SJSA1 (cell line): ENCODE results near the gene TMEM132E. TPM values are rescaled to one million over a fixed set of nuclear protein-coding genes. Genes with fewer than 3 reads are reported as not detected.

Experiments
- DNase-seq, 2 experiments: peaks; one replicate each; pipeline ENCODE4 v3.0.0-alpha.2; 2015 to 2020; ENCODE audit warnings: low spot score in 2 of 2, low read depth in 1 of 2
- H3K27ac ChIP-seq: fragments of 250-450 bp; sonication (Bioruptor Pico); 2 replicates; pipeline ENCODE4 v1.5.1; 2020; ENCODE audit warnings: mild to moderate bottlenecking, moderate library complexity
- H3K27me3 ChIP-seq: fragments of 250-450 bp; sonication (Bioruptor Pico); replicated peaks from 2 replicates; pipeline ENCODE4 v1.5.1; 2020; ENCODE audit warnings: mild to moderate bottlenecking, moderate library complexity
- H3K36me3 ChIP-seq: fragments of 250-450 bp; sonication (Bioruptor Pico); 2 replicates; pipeline ENCODE4 v1.5.1; 2020; ENCODE audit warnings: mild to moderate bottlenecking
- H3K4me1 ChIP-seq: fragments of 250-450 bp; sonication (Bioruptor Pico); replicated peaks from 2 replicates; pipeline ENCODE4 v1.6.1; 2021; ENCODE audit warnings: mild to moderate bottlenecking
- H3K4me3 ChIP-seq: fragments of 250-450 bp; sonication (Bioruptor Pico); 2 replicates; pipeline ENCODE4 v1.5.1; 2020; ENCODE audit warnings: mild to moderate bottlenecking
- H3K9me3 ChIP-seq: fragments of 250-450 bp; sonication (Bioruptor Pico); replicated peaks from 2 replicates; pipeline ENCODE4 v1.5.1; 2020; ENCODE audit warnings: mild to moderate bottlenecking
- total RNA-seq: library from RNA; depleted of rRNA; stranded (reverse); fragments of >200 nt; shearing (Covaris generic); gene quantifications from 2 replicates; pipeline ENCODE4 v1.2.3, GENCODE V29; 2014

The TMEM132E gene
- total RNA-seq, 1 experiment from 2014 or later, result 0.03 TPM

DNA sequence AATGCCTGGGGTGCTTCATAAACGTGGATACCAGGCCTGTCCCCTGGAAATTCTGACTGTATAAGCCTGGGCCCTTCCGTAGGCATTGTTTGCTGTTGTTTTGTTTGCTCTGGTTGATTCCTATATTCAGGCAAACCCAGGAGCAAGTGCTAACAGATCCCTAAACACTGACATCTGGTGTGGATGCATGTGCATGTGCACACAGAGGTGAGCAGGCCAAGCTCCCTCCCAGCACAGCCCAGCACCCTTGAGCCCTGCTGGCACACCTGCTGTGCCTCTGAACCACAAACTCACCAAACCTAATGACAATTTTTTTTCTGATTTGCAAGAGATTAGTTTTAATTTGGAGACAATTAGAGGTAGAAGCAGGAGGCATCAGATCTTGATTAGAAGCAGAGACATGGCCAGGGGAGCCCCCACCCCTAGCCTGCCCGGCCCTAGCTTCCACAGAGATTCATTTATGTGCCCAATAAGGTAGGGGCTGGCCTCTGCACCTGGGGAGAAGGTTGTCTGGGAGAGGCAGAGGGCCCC lies 40.4 kb downstream of the TMEM132E start:
- Histone ChIP-seq H3K4me1 (no peaks in the 10 kb centered on the region), H3K27me3 (peaks cover 15% of the 10 kb centered on the region; the same call in 1 of the 2 replicates), H3K27ac (no peak overlapping the region), H3K4me3 (no peak overlapping the region), H3K36me3 (no peaks in the 10 kb centered on the region), H3K9me3 (no peaks in the 10 kb centered on the region)
- DNase-seq, result no peak

DNA sequence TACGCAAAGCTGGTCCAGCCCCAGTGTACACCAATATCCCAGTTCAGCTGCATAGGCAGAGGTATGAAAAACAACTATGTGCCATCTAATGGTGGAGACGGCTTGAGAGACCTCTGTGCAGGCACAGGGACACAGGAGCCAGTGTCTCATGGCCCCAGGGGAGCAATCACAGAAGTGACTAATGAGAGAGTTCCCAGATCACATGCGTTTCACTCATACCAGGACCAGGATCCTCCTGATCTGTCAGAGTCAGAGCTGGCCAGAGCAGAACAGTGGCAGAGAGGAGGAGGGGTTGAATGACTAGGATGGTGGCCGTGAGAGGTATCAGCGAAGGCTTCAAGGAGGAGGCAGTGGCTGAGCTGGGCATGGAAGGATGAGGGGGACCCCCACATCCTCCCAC lies 41.1 kb downstream of the TMEM132E start:
- peaks cover 15% of the 10 kb centered on the region; the same call in 1 of the 2 replicates for H3K27me3 ChIP-seq
- DNase-seq, result no peak
- H3K4me3 ChIP-seq, result no peak overlapping the region
- no peaks in the 10 kb centered on the region for H3K4me1 ChIP-seq
- no peaks in the 10 kb centered on the region for H3K9me3 ChIP-seq
- no peaks in the 10 kb centered on the region for H3K36me3 ChIP-seq
- H3K27ac ChIP-seq, result no peak overlapping the region

DNA sequence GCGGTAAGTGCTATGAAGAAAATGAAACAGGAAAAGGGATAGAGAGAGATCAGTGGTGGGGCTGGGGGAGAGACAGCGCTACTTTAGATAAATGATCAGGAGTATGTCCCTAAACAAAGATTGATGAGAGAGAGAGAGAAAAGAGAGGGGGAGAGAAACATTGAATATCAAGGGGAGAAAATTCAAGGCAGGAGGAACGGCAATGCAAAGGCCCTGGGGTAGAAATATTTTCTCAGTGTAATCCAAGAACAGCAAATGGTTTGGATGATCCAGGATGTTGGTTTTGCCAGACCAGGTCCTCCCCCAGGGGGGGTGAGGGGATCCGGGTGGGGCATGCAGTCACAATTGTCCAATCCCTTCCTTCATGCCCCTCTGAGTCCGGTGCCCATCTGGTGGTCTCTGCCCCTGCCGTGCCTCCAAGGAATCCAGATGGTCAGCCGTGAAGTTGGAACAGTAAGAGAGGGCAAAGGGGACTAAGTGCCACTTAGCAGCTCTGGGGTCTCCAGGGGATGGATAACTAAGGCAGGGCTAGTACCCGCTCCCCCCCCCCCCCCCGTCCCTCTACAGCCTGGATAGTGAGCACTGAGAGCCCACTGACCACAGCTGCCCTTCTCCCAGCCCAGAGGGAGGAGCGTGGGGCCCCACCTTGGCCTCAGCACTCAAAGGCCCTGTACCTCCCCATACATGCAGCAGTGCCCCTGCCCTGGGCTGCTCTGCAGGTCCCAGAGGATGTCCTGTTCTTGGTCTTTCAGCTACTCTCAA lies 43.7 kb downstream of the TMEM132E start:
- H3K27ac ChIP-seq, result no peak overlapping the region
- H3K4me1 ChIP-seq, result no peaks in the 10 kb centered on the region

DNA sequence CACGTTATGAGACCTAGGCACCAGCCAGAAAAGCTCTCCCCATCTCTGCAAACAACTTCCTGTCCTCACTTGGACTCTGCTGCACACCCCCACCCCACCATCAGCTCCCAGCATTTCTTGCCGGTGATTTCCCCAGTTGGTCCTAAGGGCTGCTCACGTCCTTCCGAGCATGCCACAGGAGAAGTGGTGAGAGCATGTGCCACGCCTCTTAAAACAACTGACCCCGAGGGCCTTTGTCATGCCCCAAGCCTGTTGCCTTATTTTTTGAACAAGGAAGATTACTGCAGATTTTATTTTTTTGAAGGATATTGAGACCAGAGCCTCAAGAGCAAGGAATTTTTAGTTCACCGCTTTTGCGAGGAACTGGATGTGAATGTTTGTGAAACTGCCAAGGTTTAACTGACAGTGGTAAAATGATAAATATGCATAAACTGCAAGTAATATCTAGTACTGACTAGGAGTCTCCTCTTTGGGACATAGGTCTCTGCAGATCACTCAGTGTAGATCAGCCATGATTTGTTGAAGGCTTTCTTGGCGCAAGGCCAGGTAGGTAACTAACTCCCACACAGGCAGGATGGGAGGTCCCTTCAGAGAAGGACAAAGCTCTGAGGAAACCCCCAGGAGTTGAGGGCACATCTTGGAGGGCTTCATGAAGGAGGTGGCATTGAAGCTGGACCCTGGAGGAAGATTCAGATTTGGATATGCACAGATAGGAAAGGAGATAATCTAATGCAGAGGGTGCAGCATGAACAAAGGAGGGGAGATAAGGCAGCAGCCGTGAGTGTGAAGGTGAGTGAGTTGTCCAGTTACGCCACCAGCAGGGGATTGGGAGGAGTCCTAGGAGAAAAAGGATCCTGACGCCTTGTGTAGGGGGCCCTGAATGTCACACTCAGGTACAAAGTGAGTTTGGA lies 44.7 kb downstream of the TMEM132E start:
- no peaks in the 10 kb centered on the region for H3K36me3 ChIP-seq
- no peak overlapping the region for H3K4me3 ChIP-seq
- no peak for DNase-seq
- no peak overlapping the region for H3K27ac ChIP-seq
- no peaks in the 10 kb centered on the region for H3K4me1 ChIP-seq
- peaks cover 16% of the 10 kb centered on the region for H3K27me3 ChIP-seq
- H3K9me3 ChIP-seq, result no peaks in the 10 kb centered on the region

More for the DNA sequence above, 43.7 kb downstream of the TMEM132E start:
- no peak for DNase-seq
- Histone ChIP-seq H3K9me3 (no peaks in the 10 kb centered on the region), H3K27me3 (peaks cover 13% of the 10 kb centered on the region), H3K36me3 (no peaks in the 10 kb centered on the region), H3K4me3 (no peak overlapping the region)

DNA sequence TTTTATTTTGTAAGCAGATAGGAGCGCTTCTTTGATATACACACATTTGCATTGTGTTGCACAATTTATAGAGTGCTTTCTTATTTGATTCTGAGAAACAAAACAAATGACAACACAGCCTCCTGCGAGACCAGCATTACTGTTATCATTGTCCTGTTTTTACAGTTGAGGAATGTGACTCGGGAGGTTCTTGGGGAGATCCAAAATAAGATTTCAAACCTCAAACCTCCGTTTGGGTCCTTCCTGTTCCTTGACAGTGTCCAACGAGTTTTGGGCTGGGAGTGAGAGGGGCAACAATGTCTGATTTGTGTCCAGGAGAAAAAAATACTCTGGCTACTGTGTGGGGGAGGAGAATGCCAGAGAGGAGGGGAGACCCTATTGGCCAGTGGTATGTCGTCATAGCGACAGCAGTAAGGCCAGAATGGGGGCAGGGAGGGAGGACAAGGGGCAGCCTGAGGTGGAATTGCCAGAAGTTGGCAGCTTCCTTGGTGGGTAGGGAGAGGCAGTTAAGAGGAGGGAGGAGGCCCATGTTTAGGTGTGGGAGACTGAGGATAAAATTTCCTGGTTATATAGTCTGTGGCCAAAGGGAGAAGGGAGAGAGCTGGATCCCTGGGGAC lies 45.5 kb downstream of the TMEM132E start:
- Histone ChIP-seq H3K9me3 (no peaks in the 10 kb centered on the region), H3K4me3 (no peak overlapping the region), H3K4me1 (no peaks in the 10 kb centered on the region), H3K36me3 (no peaks in the 10 kb centered on the region), H3K27ac (no peak overlapping the region), H3K27me3 (peaks cover 16% of the 10 kb centered on the region)
- DNase-seq, result no peak

DNA sequence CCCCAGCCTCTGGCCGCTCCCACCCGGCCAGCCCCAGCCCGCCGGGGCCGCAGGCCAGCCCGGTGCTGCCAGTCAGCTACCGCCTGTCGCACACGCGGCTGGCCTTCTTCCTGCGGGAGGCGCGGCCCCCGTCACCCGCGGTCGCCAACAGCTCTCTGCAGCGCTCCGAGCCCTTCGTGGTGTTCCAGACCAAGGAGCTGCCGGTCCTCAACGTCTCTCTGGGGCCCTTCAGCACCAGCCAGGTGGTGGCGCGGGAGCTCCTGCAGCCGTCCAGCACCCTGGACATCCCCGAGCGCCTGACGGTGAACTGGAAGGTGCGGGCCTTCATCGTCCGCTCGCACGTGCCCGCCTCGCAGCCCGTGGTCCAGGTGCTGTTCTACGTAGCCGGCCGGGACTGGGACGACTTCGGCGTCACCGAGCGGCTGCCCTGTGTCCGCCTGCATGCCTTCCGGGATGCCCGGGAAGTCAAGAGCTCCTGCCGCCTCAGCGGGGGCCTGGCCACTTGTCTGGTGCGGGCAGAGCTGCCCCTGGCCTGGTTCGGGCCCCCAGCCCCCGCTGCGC lies 46.8 kb downstream of the TMEM132E start:
- no peak overlapping the region for H3K27ac ChIP-seq
- no peak for DNase-seq
- H3K36me3 ChIP-seq, result no peaks in the 10 kb centered on the region
- H3K4me1 ChIP-seq, result no peaks in the 10 kb centered on the region
- no peaks in the 10 kb centered on the region for H3K9me3 ChIP-seq
- peaks cover 16% of the 10 kb centered on the region for H3K27me3 ChIP-seq
- no peak overlapping the region for H3K4me3 ChIP-seq

DNA sequence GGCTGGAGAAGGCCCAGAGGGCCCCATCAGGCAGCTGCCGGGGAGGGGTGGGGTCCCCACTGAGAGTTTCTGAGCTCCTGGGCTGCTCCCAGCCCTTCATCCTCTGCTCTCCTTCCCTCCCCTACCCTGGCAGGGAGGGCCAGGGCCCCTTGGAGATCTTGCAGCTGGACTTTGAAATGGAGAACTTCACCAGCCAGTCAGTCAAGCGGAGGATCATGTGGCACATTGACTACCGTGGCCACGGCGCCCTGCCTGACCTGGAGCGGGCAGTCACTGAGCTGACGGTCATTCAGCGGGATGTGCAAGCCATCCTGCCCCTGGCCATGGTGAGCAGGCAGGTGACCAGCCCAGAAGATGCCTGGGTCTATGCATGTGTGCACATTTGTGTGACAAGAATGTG lies 49.5 kb downstream of the TMEM132E start:
- Histone ChIP-seq H3K4me3 (no peak overlapping the region), H3K9me3 (no peaks in the 10 kb centered on the region), H3K4me1 (no peaks in the 10 kb centered on the region), H3K27me3 (peaks cover 14% of the 10 kb centered on the region), H3K27ac (no peak overlapping the region), H3K36me3 (no peaks in the 10 kb centered on the region)
- DNase-seq, result no peak

DNA sequence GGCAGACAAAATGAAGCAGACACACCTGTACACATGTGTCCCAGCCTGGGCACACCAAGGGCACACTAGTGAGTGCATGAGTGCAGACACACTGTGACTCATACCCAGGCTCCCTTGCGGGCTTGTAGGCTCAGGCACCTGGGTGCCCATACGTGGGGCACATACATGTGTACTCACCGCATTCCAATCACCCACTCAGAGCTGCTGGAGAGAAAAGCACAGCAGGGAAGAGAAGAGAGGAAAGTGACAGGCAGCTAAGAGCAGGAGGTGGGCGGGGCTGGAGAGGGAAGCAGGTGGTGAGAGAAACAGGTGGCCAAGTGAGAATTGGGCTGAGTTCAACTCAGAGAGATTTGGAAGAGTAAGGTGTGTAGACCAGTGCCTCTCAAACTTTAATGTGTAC lies 54.0 kb downstream of the TMEM132E start:
- Histone ChIP-seq H3K27me3 (peaks cover 9% of the 10 kb centered on the region), H3K4me1 (no peaks in the 10 kb centered on the region), H3K9me3 (no peaks in the 10 kb centered on the region), H3K27ac (no peak overlapping the region), H3K4me3 (no peak overlapping the region), H3K36me3 (no peaks in the 10 kb centered on the region)
- DNase-seq, result no peak

DNA sequence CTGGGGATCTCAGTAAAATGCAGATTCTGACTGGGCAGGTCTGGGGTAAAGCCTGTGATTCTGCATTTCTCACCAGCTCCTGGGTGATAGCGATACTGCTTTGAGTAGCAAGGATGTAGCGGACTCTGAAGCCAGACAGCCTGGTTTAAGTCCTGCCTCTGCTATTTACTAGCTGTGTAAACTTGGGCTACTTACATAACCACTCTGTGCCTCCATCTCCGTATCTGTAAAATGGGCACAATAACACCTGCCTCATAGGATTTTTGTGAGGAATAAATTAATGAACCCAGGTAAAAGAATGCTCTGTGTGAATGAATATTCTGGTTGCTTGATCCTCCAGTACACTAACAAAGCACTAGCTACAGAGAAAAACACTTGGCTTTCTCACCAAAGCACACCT lies 54.4 kb downstream of the TMEM132E start:
- H3K4me3 ChIP-seq, result no peak overlapping the region
- no peaks in the 10 kb centered on the region for H3K9me3 ChIP-seq
- H3K27me3 ChIP-seq, result peaks cover 13% of the 10 kb centered on the region
- H3K4me1 ChIP-seq, result no peaks in the 10 kb centered on the region
- DNase-seq, result no peak
- no peak overlapping the region for H3K27ac ChIP-seq
- H3K36me3 ChIP-seq, result no peaks in the 10 kb centered on the region

DNA sequence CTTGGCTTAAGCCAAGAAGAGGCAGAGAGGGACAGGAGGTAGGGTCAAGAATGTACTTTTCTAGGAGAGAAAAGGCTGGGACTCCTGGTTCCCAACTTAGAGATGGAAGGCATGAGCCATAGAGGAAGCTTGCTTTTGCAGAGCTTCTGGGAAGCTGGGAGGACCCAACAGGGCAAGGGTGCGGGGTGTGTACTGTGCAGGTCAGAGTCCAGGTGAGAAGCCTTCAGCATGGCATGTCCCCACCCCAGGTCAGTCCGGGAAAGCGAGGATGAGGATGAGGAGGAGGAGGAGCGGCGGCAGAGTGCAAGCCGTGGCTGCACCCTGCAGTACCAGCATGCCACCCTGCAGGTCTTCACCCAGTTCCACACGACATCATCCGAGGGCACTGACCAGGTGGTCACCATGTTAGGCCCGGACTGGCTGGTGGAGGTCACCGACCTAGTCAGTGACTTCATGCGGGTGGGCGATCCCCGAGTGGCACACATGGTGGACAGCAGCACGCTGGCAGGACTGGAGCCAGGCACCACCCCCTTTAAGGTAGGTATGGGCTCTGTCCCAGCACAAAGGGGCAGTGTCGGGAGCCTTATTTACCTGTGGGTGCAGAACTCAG lies 55.3 kb downstream of the TMEM132E start:
- Histone ChIP-seq H3K4me3 (no peak overlapping the region), H3K36me3 (no peaks in the 10 kb centered on the region), H3K4me1 (no peaks in the 10 kb centered on the region), H3K27ac (no peak overlapping the region), H3K9me3 (no peaks in the 10 kb centered on the region), H3K27me3 (peaks cover 16% of the 10 kb centered on the region)
- no peak for DNase-seq

DNA sequence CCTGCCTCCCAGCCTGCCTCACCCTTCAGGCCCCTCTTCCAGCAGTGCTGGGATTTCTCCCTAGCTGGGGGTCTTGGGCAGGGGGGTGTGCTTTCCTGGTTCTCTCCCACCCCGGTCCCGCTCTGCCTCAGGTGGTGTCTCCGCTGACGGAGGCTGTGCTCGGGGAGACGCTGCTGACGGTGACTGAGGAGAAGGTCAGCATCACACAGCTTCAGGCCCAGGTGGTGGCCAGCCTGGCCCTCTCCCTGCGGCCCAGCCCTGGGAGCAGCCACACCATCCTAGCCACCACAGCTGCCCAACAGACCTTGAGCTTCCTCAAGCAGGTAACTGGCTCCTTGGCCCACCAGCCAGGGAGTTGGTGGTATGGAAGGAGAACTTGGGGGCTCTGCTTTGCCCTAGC lies 56.5 kb downstream of the TMEM132E start:
- Histone ChIP-seq H3K4me1 (no peaks in the 10 kb centered on the region), H3K4me3 (no peak overlapping the region), H3K27me3 (peaks cover 16% of the 10 kb centered on the region), H3K36me3 (no peaks in the 10 kb centered on the region), H3K9me3 (no peaks in the 10 kb centered on the region), H3K27ac (no peak overlapping the region)
- no peak for DNase-seq

DNA sequence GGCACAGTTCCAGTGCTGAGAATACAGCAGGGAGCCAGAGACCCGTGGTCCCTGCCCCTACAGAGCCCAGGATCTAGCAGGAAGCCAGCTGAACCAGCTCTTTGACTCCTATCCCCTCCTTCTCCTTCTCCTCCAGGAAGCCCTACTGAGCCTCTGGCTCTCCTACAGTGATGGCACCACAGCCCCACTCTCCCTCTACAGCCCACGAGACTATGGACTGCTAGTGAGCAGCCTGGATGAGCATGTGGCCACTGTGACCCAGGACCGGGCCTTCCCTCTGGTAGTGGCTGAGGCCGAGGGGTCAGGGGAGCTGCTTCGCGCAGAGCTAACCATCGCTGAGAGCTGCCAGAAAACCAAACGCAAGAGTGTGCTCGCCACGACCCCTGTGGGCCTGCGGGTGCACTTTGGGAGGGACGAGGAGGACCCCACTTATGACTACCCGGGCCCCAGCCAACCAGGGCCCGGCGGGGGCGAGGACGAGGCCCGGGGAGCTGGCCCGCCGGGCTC lies 57.7 kb downstream of the TMEM132E start:
- H3K4me1 ChIP-seq, result no peaks in the 10 kb centered on the region

More for the DNA sequence above, 57.7 kb downstream of the TMEM132E start:
- H3K27me3 ChIP-seq, result peaks cover 16% of the 10 kb centered on the region
- H3K9me3 ChIP-seq, result no peaks in the 10 kb centered on the region
- H3K36me3 ChIP-seq, result no peaks in the 10 kb centered on the region
- no peak overlapping the region for H3K27ac ChIP-seq
- DNase-seq, result no peak
- H3K4me3 ChIP-seq, result no peak overlapping the region
